ENCODE measurements around the gene PLXNA4. TPM values are rescaled to one million over a fixed set of nuclear protein-coding genes. Genes with fewer than 3 reads are reported as not detected.

Gene PLXNA4
- total RNA-seq, 1 experiment from 2014 or later: 0.81 TPM

DNA sequence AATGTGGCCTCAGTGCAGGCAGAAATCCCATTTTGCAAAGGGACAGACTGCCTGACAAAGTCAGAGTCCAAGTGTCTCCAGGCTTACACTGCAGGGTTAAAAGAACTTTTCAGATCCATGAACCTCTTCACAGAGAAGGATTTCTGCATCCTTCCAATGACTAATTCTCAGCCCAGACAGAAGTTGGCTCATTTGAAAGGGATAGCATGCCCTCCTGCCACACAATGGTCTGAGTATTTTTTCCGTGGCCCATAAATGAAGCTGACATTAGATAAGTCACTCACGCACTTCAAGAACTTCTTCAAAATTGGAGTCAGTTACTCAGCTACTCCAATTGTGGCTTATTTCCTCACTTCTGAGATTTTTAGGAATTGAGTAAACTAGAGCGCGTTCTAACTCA, 170.2 kb downstream of the PLXNA4 start:
- H3K36me3 Mint-ChIP-seq: no peaks in the 10 kb centered on the region
- H3K27ac Mint-ChIP-seq: no peak overlapping the region
- TF ChIP-seq, protein P1, sequence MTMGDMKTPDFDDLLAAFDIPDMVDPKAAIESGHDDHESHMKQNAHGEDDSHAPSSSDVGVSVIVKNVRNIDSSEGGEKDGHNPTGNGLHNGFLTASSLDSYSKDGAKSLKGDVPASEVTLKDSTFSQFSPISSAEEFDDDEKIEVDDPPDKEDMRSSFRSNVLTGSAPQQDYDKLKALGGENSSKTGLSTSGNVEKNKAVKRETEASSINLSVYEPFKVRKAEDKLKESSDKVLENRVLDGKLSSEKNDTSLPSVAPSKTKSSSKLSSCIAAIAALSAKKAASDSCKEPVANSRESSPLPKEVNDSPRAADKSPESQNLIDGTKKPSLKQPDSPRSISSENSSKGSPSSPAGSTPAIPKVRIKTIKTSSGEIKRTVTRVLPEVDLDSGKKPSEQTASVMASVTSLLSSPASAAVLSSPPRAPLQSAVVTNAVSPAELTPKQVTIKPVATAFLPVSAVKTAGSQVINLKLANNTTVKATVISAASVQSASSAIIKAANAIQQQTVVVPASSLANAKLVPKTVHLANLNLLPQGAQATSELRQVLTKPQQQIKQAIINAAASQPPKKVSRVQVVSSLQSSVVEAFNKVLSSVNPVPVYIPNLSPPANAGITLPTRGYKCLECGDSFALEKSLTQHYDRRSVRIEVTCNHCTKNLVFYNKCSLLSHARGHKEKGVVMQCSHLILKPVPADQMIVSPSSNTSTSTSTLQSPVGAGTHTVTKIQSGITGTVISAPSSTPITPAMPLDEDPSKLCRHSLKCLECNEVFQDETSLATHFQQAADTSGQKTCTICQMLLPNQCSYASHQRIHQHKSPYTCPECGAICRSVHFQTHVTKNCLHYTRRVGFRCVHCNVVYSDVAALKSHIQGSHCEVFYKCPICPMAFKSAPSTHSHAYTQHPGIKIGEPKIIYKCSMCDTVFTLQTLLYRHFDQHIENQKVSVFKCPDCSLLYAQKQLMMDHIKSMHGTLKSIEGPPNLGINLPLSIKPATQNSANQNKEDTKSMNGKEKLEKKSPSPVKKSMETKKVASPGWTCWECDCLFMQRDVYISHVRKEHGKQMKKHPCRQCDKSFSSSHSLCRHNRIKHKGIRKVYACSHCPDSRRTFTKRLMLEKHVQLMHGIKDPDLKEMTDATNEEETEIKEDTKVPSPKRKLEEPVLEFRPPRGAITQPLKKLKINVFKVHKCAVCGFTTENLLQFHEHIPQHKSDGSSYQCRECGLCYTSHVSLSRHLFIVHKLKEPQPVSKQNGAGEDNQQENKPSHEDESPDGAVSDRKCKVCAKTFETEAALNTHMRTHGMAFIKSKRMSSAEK (CRISPR knock-in tag; IDR thresholded peaks at IDR 0.05; ENCODE audit: borderline replicate concordance): no peak
- TF ChIP-seq, protein P2, sequence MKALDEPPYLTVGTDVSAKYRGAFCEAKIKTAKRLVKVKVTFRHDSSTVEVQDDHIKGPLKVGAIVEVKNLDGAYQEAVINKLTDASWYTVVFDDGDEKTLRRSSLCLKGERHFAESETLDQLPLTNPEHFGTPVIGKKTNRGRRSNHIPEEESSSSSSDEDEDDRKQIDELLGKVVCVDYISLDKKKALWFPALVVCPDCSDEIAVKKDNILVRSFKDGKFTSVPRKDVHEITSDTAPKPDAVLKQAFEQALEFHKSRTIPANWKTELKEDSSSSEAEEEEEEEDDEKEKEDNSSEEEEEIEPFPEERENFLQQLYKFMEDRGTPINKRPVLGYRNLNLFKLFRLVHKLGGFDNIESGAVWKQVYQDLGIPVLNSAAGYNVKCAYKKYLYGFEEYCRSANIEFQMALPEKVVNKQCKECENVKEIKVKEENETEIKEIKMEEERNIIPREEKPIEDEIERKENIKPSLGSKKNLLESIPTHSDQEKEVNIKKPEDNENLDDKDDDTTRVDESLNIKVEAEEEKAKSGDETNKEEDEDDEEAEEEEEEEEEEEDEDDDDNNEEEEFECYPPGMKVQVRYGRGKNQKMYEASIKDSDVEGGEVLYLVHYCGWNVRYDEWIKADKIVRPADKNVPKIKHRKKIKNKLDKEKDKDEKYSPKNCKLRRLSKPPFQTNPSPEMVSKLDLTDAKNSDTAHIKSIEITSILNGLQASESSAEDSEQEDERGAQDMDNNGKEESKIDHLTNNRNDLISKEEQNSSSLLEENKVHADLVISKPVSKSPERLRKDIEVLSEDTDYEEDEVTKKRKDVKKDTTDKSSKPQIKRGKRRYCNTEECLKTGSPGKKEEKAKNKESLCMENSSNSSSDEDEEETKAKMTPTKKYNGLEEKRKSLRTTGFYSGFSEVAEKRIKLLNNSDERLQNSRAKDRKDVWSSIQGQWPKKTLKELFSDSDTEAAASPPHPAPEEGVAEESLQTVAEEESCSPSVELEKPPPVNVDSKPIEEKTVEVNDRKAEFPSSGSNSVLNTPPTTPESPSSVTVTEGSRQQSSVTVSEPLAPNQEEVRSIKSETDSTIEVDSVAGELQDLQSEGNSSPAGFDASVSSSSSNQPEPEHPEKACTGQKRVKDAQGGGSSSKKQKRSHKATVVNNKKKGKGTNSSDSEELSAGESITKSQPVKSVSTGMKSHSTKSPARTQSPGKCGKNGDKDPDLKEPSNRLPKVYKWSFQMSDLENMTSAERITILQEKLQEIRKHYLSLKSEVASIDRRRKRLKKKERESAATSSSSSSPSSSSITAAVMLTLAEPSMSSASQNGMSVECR (CRISPR knock-in tag; IDR thresholded peaks at IDR 0.05; ENCODE audit: borderline replicate concordance): no peak
- TF ChIP-seq, protein P3, sequence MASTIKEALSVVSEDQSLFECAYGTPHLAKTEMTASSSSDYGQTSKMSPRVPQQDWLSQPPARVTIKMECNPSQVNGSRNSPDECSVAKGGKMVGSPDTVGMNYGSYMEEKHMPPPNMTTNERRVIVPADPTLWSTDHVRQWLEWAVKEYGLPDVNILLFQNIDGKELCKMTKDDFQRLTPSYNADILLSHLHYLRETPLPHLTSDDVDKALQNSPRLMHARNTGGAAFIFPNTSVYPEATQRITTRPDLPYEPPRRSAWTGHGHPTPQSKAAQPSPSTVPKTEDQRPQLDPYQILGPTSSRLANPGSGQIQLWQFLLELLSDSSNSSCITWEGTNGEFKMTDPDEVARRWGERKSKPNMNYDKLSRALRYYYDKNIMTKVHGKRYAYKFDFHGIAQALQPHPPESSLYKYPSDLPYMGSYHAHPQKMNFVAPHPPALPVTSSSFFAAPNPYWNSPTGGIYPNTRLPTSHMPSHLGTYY (CRISPR knock-in tag; IDR thresholded peaks at IDR 0.05): no peak
- TF ChIP-seq, protein P4, sequence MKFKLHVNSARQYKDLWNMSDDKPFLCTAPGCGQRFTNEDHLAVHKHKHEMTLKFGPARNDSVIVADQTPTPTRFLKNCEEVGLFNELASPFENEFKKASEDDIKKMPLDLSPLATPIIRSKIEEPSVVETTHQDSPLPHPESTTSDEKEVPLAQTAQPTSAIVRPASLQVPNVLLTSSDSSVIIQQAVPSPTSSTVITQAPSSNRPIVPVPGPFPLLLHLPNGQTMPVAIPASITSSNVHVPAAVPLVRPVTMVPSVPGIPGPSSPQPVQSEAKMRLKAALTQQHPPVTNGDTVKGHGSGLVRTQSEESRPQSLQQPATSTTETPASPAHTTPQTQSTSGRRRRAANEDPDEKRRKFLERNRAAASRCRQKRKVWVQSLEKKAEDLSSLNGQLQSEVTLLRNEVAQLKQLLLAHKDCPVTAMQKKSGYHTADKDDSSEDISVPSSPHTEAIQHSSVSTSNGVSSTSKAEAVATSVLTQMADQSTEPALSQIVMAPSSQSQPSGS (CRISPR knock-in tag; IDR thresholded peaks at IDR 0.05; ENCODE audit: borderline replicate concordance, low read depth): no peak
- no peak for TF ChIP-seq TEAD4 (CRISPR knock-in tag; IDR thresholded peaks at IDR 0.05)
- TF ChIP-seq NFYB (CRISPR knock-in tag; conservative IDR thresholded peaks at IDR 0.05; ENCODE audit: low read depth): no peak
- TF ChIP-seq, protein P5, sequence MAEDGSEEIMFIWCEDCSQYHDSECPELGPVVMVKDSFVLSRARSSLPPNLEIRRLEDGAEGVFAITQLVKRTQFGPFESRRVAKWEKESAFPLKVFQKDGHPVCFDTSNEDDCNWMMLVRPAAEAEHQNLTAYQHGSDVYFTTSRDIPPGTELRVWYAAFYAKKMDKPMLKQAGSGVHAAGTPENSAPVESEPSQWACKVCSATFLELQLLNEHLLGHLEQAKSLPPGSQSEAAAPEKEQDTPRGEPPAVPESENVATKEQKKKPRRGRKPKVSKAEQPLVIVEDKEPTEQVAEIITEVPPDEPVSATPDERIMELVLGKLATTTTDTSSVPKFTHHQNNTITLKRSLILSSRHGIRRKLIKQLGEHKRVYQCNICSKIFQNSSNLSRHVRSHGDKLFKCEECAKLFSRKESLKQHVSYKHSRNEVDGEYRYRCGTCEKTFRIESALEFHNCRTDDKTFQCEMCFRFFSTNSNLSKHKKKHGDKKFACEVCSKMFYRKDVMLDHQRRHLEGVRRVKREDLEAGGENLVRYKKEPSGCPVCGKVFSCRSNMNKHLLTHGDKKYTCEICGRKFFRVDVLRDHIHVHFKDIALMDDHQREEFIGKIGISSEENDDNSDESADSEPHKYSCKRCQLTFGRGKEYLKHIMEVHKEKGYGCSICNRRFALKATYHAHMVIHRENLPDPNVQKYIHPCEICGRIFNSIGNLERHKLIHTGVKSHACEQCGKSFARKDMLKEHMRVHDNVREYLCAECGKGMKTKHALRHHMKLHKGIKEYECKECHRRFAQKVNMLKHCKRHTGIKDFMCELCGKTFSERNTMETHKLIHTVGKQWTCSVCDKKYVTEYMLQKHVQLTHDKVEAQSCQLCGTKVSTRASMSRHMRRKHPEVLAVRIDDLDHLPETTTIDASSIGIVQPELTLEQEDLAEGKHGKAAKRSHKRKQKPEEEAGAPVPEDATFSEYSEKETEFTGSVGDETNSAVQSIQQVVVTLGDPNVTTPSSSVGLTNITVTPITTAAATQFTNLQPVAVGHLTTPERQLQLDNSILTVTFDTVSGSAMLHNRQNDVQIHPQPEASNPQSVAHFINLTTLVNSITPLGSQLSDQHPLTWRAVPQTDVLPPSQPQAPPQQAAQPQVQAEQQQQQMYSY (CRISPR knock-in tag; IDR thresholded peaks at IDR 0.05): no peak
- no peak for TF ChIP-seq MYBL2 (CRISPR knock-in tag; IDR thresholded peaks at IDR 0.05)
- TF ChIP-seq ZNF263 (CRISPR knock-in tag; IDR thresholded peaks at IDR 0.05; ENCODE audit: low read depth): no peak
- peaks cover 32% of the 10 kb centered on the region for H3K4me1 Mint-ChIP-seq
- CTCF ChIA-PET: no interaction called here
- POLR2A ChIA-PET: no interaction called here
- H3K9me3 Mint-ChIP-seq: no peaks in the 10 kb centered on the region
- ATAC-seq (no peak), DNase-seq (ENCODE audit: low spot score) (no peak)
- H3K4me3 Mint-ChIP-seq: no peak overlapping the region
- no peaks in the 10 kb centered on the region for H3K27me3 Mint-ChIP-seq (ENCODE audit: low read depth)

All from WTC11 (cell line).